Measurements from ENCODE around the gene PKD1L1. TPM values are rescaled to one million over a fixed set of nuclear protein-coding genes. Genes with fewer than 3 reads are reported as not detected.

Gene PKD1L1
- polyA plus RNA-seq, 2 of the 4 experiments (the other 2 are of a cell fraction): 0.21 TPM

DNA sequence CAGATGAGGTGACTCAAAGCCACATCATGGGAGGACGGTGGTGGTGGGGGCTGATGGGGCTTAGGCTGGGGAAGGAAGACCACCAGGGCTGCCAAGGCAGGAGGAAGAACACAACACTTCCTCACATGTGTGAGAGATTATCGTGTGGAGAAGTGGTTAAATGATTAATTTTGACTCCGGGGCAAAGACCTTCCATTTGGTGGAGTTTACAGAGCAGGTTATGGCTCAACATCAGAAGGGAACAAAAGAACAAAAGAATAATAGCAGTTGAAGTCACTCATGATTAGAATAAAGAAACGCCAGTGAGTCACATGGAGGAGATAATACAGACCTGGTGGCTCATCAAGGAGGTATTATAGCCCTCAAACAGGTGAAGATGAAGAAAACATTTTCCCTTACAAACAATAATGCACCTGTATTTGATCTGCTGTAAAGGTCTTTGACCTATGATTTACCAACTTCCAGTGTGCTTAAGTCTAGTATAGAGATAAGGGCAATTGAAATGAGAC, 170.1 kb downstream of the PKD1L1 start (continued):
- TF ChIP-seq HEYL (CRISPR knock-in tag; IDR thresholded peaks at IDR 0.05) (no peak), GATA3 (IDR thresholded peaks at IDR 0.05; ENCODE audit: borderline replicate concordance) (peak; percentile 93), NR3C1 (IDR thresholded peaks at IDR 0.05) (no peak), ZSCAN20 (CRISPR knock-in tag; IDR thresholded peaks at IDR 0.05) (no peak), RCOR1 (IDR thresholded peaks at IDR 0.05; ENCODE audit: low read depth, low read length) (no peak), CHD2 (IDR thresholded peaks at IDR 0.05; ENCODE audit: low read length, partially characterized antibody) (no peak), RNF2 (IDR thresholded peaks at IDR 0.05; ENCODE audit: borderline replicate concordance, low read depth) (no peak), JUN (IDR thresholded peaks at IDR 0.05) (peak; percentile 59 to 72; a peak in 3 of 5 replicates), ZNF302 (CRISPR knock-in tag; IDR thresholded peaks at IDR 0.05) (no peak), RFX5 (IDR thresholded peaks at IDR 0.05) (no peak), RAD21 (conservative IDR thresholded peaks at IDR 0.05 in 1 of 2, IDR thresholded peaks at IDR 0.05 in 1 of 2) (peak in 1 of 2 experiments; percentile 43; a peak in 2 of 5 replicates), KDM5A (IDR thresholded peaks at IDR 0.05) (no peak), SREBF2 (IDR thresholded peaks at IDR 0.05) (no peak), MAFK (IDR thresholded peaks at IDR 0.05; ENCODE audit: partially characterized antibody) (no peak), ZFP36 (IDR thresholded peaks at IDR 0.05; ENCODE audit: borderline replicate concordance, partially characterized antibody) (no peak), CBX8 (IDR thresholded peaks at IDR 0.05) (no peak), ESRRA (IDR thresholded peaks at IDR 0.05; ENCODE audit: borderline replicate concordance, low read length) (no peak), CHD4 (IDR thresholded peaks at IDR 0.05; ENCODE audit: borderline replicate concordance) (no peak), JUNB (IDR thresholded peaks at IDR 0.05) (peak; percentile 91), FOSL2 (IDR thresholded peaks at IDR 0.05) (peak; percentile 87), FOSL2 (CRISPR knock-in tag; IDR thresholded peaks at IDR 0.05) (peak; percentile 82), EHMT2 (IDR thresholded peaks at IDR 0.05; ENCODE audit: low read depth) (no peak), PHF8 (IDR thresholded peaks at IDR 0.05; ENCODE audit: borderline replicate concordance, low read depth) (no peak), NPAS2 (CRISPR knock-in tag; IDR thresholded peaks at IDR 0.05; ENCODE audit: borderline replicate concordance) (no peak), FOSB (CRISPR knock-in tag; IDR thresholded peaks at IDR 0.05) (no peak), KDM1A (IDR thresholded peaks at IDR 0.05; ENCODE audit: low read depth) (no peak), POLR2AphosphoS2 (conservative IDR thresholded peaks at IDR 0.05; ENCODE audit: low read length) (no peak), MAZ (IDR thresholded peaks at IDR 0.05; ENCODE audit: borderline replicate concordance, low read depth, low read length) (no peak), ZC3H11A (IDR thresholded peaks at IDR 0.05) (no peak), TP53 (CRISPR knock-in tag; IDR thresholded peaks at IDR 0.05) (no peak), SMC3 (IDR thresholded peaks at IDR 0.05) (no peak), FOXS1 (CRISPR knock-in tag; IDR thresholded peaks at IDR 0.05) (no peak), HOXB5 (CRISPR knock-in tag; IDR thresholded peaks at IDR 0.05) (no peak)
- TF ChIP-seq, protein P1, sequence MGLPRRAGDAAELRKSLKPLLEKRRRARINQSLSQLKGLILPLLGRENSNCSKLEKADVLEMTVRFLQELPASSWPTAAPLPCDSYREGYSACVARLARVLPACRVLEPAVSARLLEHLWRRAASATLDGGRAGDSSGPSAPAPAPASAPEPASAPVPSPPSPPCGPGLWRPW (IDR thresholded peaks at IDR 0.05): no peak
- TF ChIP-seq, protein P2, sequence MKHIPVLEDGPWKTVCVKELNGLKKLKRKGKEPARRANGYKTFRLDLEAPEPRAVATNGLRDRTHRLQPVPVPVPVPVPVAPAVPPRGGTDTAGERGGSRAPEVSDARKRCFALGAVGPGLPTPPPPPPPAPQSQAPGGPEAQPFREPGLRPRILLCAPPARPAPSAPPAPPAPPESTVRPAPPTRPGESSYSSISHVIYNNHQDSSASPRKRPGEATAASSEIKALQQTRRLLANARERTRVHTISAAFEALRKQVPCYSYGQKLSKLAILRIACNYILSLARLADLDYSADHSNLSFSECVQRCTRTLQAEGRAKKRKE (CRISPR knock-in tag; IDR thresholded peaks at IDR 0.05; ENCODE audit: low read depth): no peak
- TF ChIP-seq, protein P3, sequence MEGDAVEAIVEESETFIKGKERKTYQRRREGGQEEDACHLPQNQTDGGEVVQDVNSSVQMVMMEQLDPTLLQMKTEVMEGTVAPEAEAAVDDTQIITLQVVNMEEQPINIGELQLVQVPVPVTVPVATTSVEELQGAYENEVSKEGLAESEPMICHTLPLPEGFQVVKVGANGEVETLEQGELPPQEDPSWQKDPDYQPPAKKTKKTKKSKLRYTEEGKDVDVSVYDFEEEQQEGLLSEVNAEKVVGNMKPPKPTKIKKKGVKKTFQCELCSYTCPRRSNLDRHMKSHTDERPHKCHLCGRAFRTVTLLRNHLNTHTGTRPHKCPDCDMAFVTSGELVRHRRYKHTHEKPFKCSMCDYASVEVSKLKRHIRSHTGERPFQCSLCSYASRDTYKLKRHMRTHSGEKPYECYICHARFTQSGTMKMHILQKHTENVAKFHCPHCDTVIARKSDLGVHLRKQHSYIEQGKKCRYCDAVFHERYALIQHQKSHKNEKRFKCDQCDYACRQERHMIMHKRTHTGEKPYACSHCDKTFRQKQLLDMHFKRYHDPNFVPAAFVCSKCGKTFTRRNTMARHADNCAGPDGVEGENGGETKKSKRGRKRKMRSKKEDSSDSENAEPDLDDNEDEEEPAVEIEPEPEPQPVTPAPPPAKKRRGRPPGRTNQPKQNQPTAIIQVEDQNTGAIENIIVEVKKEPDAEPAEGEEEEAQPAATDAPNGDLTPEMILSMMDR (IDR thresholded peaks at IDR 0.05): no peak
- TF ChIP-seq, protein P4, sequence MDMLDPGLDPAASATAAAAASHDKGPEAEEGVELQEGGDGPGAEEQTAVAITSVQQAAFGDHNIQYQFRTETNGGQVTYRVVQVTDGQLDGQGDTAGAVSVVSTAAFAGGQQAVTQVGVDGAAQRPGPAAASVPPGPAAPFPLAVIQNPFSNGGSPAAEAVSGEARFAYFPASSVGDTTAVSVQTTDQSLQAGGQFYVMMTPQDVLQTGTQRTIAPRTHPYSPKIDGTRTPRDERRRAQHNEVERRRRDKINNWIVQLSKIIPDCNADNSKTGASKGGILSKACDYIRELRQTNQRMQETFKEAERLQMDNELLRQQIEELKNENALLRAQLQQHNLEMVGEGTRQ (IDR thresholded peaks at IDR 0.05): 0 out of 2 replicates have a peak, but pooled peaks have one; percentile 16
- TF ChIP-seq, protein P5, sequence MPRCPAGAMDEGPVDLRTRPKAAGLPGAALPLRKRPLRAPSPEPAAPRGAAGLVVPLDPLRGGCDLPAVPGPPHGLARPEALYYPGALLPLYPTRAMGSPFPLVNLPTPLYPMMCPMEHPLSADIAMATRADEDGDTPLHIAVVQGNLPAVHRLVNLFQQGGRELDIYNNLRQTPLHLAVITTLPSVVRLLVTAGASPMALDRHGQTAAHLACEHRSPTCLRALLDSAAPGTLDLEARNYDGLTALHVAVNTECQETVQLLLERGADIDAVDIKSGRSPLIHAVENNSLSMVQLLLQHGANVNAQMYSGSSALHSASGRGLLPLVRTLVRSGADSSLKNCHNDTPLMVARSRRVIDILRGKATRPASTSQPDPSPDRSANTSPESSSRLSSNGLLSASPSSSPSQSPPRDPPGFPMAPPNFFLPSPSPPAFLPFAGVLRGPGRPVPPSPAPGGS (IDR thresholded peaks at IDR 0.05): 0 out of 3 replicates have a peak, but pooled peaks have one; percentile 59
- TF ChIP-seq, protein P6, sequence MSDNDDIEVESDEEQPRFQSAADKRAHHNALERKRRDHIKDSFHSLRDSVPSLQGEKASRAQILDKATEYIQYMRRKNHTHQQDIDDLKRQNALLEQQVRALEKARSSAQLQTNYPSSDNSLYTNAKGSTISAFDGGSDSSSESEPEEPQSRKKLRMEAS (IDR thresholded peaks at IDR 0.05): peak; percentile 48; the same call in 1 of the 2 replicates
